Heart right ventricle (tissue), 16 donors: ENCODE results near the gene PRMT5. TPM values are rescaled to one million over a fixed set of nuclear protein-coding genes. Genes with fewer than 3 reads are reported as not detected.
A peak's percentile ranks its signal among the peaks of the same experiment; 100 is the strongest.

Experiments used
- ATAC-seq, 8 donors: fragments of 200-7000 bp; cut with Tn5 transposase; one replicate each; pipeline ENCODE4 v1.9.1; 2020; ENCODE audit warnings: mild to moderate bottlenecking in 8 of 8, moderate library complexity in 8 of 8, moderate number of reproducible peaks in 1 of 8
- DNase-seq, 2 donors: peaks; one replicate each; pipeline ENCODE4 v3.0.0-alpha.2; 2020
- H3K27ac ChIP-seq, 10 donors: fragments of 200-600 bp; sonication (generic) in 2 of 10; one replicate each; pipeline versions ENCODE4 v1.5.0 to v1.8.0; 2020 to 2022; ENCODE audit warnings: mild to moderate bottlenecking in 3 of 10
- H3K27me3 ChIP-seq, 7 donors: fragments of 200-600 bp; one replicate each; pipeline ENCODE4 v1.8.0; 2021 to 2022; ENCODE audit warnings: mild to moderate bottlenecking in 2 of 7
- H3K36me3 ChIP-seq, 9 donors: fragments of 200-600 bp; sonication (generic) in 1 of 9; one replicate each; pipeline versions ENCODE4 v1.5.0 to v1.8.0; 2020 to 2022; ENCODE audit warnings: mild to moderate bottlenecking in 2 of 9
- H3K4me1 ChIP-seq, 9 donors: fragments of 200-600 bp; sonication (generic) in 1 of 9; one replicate each; pipeline versions ENCODE4 v1.5.0 to v1.8.0; 2020 to 2022; ENCODE audit warnings: mild to moderate bottlenecking in 4 of 9
- H3K4me3 ChIP-seq, 10 donors: fragments of 200-600 bp; sonication (generic) in 2 of 10; one replicate each; pipeline versions ENCODE4 v1.5.0 to v1.8.0; 2020 to 2022; ENCODE audit warnings: mild to moderate bottlenecking in 7 of 10, moderate library complexity in 2 of 10
- H3K9me3 ChIP-seq, 11 donors: fragments of 200-600 bp in 10 of 11; sonication (generic) in 2 of 11; one replicate each; pipeline versions ENCODE4 v1.5.0 to v1.8.0; 2013 to 2022; ENCODE audit warnings: mild to moderate bottlenecking in 2 of 11, control low read depth in 1 of 11, moderate library complexity in 1 of 11
- WGBS, 2 donors: extraction: QIAGEN DNeasy Blood & Tissue Kit; methylation state at CpG; one replicate each; pipeline ENCODE4 v1.1.7; 2013; ENCODE audit warnings: inconsistent platforms in 1 of 2; 5-methylcytosine and 5-hydroxymethylcytosine counted together
- intact Hi-C, 10 donors: fragments of 100-400 bp; cut with DNase I; formaldehyde crosslinking; loops; one replicate each; pipeline versions ENCODE4 v1.11.1 to v1.14.2; 2022
- polyA plus RNA-seq, 2 donors: library from polyadenylated mRNA; stranded (reverse); fragments of 200-250 nt; gene quantifications; one replicate each; pipeline ENCODE4 v1.2.3, GENCODE V29; 2013
- total RNA-seq, 10 donors: library from RNA; stranded (reverse); fragmentation: NEBNext Ultra II Directional in 3 of 10; extraction: Animal tissue kit (Norgen Biotek cat#: 25700) in 3 of 10; gene quantifications; one replicate each; pipeline versions ENCODE4 v1.2.1 to v1.2.4, GENCODE V29; 2021 to 2023
- TF ChIP-seq, protein P1 (sequence below), 9 donors: fragments of 200-600 bp; sonication (generic) in 2 of 9; IDR thresholded peaks; one replicate each; pipeline versions ENCODE4 v1.5.0 to v1.8.0; 2021 to 2022; ENCODE audit warnings: antibody characterized with exemption in 9 of 9, mild to moderate bottlenecking in 5 of 9, moderate library complexity in 1 of 9
- donor health status: Arrhythmogenic right ventricular cardiomyopathy.
- donor health status: ischemic (EF 13 %, LVEDD 7.1; RV severe dilation, severe dysfunction).
- donor health status: healthy with polysubstance abuse.
- donor health status: DM: no; HTN: yes; CAD: no.
- donor health status: DM: no; HTN: no; CAD: no.
- donor health status: ischemic (EF 25% LVEDD 6.9; RV normal size, moderate dysfunction).
- donor health status: ischemic (EF 25% LVEDD 5.7; RV mildly dilated, moderate dysfunction).
- donor health status: healthy.
- donor health status: DM: yes; HTN: yes; CAD: no.
- donor health status: Ischemic cardiomyopathy.
- donor health status: ischemic (EF 35%, LVEDD 5.7; RV mildly dilated, moderate dysfunction).
- donor health status: nonischemic (EF 11% LVEDD 7.7; RV severe dilation, severe dysfunction).
- donor health status: DM: yes; HTN: yes; CAD: no.
- donor health status: PGD.
- donor health status: ischemic (EF 29% LVEDD 5.4; RV normal size, mild dysfunction).
- donor health status: nonischemic (EF 23%, LVEDD 6.1; RV moderate dilation, normal function).

PRMT5 gene
- total and polyA plus RNA-seq, 12 donors, result 7.8 to 75.1 (median 48.2) TPM

GRCh38 chr14:22929961-22930364, 787 bp upstream of the PRMT5 start:
- WGBS, 2 donors, result 1 to 2% methylated on average over 2 of the region's 2 CpGs
- peak in 3 of 8 donors; percentile 2 to 19 (median 7) for ATAC-seq
- Histone ChIP-seq H3K27me3 (no peaks in the 10 kb centered on the region), H3K4me3 (peak overlapping the region; percentile 31 to 98 (median 70)), H3K36me3 (peaks cover 0 to 38% (median 6%) of the 10 kb centered on the region in 9 donors), H3K4me1 (peaks cover 4 to 25% (median 14%) of the 10 kb centered on the region in 9 donors), H3K9me3 (no peaks in the 10 kb centered on the region), H3K27ac (peak overlapping the region; percentile 4 to 92 (median 76))
- no peak for DNase-seq
- TF ChIP-seq, protein P1, sequence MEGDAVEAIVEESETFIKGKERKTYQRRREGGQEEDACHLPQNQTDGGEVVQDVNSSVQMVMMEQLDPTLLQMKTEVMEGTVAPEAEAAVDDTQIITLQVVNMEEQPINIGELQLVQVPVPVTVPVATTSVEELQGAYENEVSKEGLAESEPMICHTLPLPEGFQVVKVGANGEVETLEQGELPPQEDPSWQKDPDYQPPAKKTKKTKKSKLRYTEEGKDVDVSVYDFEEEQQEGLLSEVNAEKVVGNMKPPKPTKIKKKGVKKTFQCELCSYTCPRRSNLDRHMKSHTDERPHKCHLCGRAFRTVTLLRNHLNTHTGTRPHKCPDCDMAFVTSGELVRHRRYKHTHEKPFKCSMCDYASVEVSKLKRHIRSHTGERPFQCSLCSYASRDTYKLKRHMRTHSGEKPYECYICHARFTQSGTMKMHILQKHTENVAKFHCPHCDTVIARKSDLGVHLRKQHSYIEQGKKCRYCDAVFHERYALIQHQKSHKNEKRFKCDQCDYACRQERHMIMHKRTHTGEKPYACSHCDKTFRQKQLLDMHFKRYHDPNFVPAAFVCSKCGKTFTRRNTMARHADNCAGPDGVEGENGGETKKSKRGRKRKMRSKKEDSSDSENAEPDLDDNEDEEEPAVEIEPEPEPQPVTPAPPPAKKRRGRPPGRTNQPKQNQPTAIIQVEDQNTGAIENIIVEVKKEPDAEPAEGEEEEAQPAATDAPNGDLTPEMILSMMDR (IDR thresholded peaks at IDR 0.05), result no peak
- intact Hi-C loops, result loop anchor here in 4 of 10 donors (1.0 to 10.0 kb wide), 4 partner anchors 11 to 55 kb away; partner anchors contain the start of genes AJUBA (in 2 of the 4), RBM23 (in 2 of the 4) and HAUS4 (in 1 of the 4)

GRCh38 chr14:22928237-22929103, 706 bp downstream of the PRMT5 start:
- Histone ChIP-seq H3K27me3 (no peaks in the 10 kb centered on the region), H3K4me1 (peaks cover 4 to 25% (median 14%) of the 10 kb centered on the region in 9 donors), H3K36me3 (peaks cover 0 to 45% (median 21%) of the 10 kb centered on the region in 9 donors), H3K4me3 (peak overlapping the region; percentile 69 to 98 (median 77)), H3K9me3 (no peaks in the 10 kb centered on the region), H3K27ac (peak overlapping the region; percentile 49 to 92 (median 80))
- ATAC-seq, result no peak
- WGBS, 2 donors, result 15 to 16% methylated on average over 12 of the region's 12 CpGs
- intact Hi-C loops, result loop anchor here in 2 of 10 donors (1.0 kb wide), 1 partner anchor 9 kb away; the partner anchor contains the start of gene RBM23 (in 2 of the 2)
- DNase-seq, result no peak
- TF ChIP-seq, protein P1 (IDR thresholded peaks at IDR 0.05), result no peak

GRCh38 chr14:22926316-22926715, 2.9 kb downstream of the PRMT5 start:
- no peaks in the 10 kb centered on the region for H3K27me3 ChIP-seq

DNA sequence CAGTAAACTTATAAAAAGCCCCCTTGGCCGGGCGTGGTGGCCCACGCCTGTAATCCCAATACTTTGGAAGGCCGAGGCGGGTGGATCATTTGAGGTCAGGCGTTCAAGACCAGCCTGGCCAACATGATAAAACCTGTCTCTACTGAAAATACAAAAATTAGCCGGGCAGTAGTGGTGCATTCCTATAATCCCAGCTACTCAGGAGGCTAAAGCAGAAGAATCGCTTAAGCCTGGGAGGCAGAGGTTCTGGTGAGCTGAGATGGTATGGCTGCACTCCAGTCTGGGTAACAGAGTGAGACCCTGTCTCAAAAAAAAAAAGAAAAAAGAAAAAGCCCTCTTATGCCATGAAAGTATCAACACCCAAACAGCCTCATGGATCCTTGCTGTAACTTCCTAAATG, 3.7 kb downstream of the PRMT5 start:
- intact Hi-C loops, result no loop called here
- H3K36me3 ChIP-seq, result peaks cover 0 to 72% (median 36%) of the 10 kb centered on the region in 9 donors

More at GRCh38 chr14:22926316-22926715, 2.9 kb downstream of the PRMT5 start:
- TF ChIP-seq, protein P1 (IDR thresholded peaks at IDR 0.05), result no peak
- DNase-seq (no peak), ATAC-seq (no peak)
- H3K4me3 ChIP-seq, result no peak overlapping the region
- 82 to 92% methylated on average over 4 of the region's 4 CpGs for WGBS, 2 donors
- peaks cover 4 to 32% (median 14%) of the 10 kb centered on the region in 9 donors for H3K4me1 ChIP-seq
- H3K36me3 ChIP-seq, result peaks cover 0 to 64% (median 33%) of the 10 kb centered on the region in 9 donors
- intact Hi-C loops, result no loop called here
- no peak overlapping the region for H3K27ac ChIP-seq
- no peaks in the 10 kb centered on the region for H3K9me3 ChIP-seq

More for the DNA sequence above, 3.7 kb downstream of the PRMT5 start:
- DNase-seq (no peak), ATAC-seq (no peak)
- H3K27me3 ChIP-seq, result no peaks in the 10 kb centered on the region
- TF ChIP-seq, protein P1 (IDR thresholded peaks at IDR 0.05), result no peak
- 97 to 98% methylated on average over 8 of the region's 8 CpGs for WGBS, 2 donors
- H3K4me3 ChIP-seq, result no peak overlapping the region
- no peak overlapping the region for H3K27ac ChIP-seq
- peaks cover 4 to 28% (median 16%) of the 10 kb centered on the region in 9 donors for H3K4me1 ChIP-seq
- H3K9me3 ChIP-seq, result no peaks in the 10 kb centered on the region
